Epithelial cell of esophagus (primary cell): ENCODE results near the gene YWHAH.

ENCODE experiments used
- DNase-seq: peaks from one replicate; pipeline ENCODE4 v3.0.0; 2010; ENCODE audit warnings: low read depth
- H3K4me3 ChIP-seq: 2 replicates; pipeline ENCODE4 v1.5.1; 2011; ENCODE audit warnings: mild to moderate bottlenecking, low read length, control low read depth
- TF ChIP-seq, protein P1 (sequence below): IDR thresholded peaks from 2 replicates; pipeline ENCODE4 v1.5.1; 2011; ENCODE audit warnings: low read depth, mild to moderate bottlenecking, low read length, control low read depth, inconsistent platforms; ENCODE audit not compliant: insufficient read depth; ENCODE audit errors: missing control alignments

YWHAH gene

DNA sequence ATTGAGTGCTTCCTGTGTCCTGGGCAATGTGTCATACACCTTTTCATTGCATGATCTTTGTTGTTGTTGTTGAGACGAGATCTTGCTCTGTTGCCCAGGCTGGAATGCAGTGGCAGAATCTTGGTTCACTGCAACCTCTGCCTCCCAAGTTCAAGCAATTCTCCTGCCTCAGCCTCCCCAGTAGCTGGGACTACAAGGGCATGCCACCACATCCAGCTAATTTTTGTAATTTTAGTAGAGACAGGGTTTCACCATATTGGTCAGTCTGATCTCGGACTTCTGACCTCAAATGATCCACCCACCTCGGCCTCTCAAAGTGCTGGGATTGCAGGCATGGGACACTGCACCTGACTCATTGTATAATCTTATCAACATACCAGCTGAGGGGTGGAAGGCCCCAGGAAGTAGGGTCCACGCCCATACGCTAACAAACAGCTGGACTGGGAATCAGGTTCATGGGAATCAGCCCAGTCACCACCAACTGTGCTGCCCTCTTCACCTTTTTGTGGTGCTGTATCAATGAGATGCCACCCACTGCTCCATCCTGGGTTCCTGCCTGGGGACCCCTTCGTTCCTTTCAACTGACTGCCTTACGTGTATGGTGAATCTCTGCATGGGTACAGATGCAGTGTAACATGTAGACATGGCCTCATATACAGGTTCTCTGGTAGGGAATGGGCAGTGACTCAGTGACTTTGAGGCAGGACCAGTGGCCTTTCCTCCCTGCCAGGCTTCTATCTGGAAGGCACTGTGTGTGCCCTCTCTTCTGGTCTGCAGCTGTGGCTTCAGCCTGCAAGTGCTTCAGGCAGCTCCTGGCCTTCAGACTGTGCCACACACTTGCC is 32.5 kb upstream of the YWHAH start:
- no peak for DNase-seq
- TF ChIP-seq, protein P1, sequence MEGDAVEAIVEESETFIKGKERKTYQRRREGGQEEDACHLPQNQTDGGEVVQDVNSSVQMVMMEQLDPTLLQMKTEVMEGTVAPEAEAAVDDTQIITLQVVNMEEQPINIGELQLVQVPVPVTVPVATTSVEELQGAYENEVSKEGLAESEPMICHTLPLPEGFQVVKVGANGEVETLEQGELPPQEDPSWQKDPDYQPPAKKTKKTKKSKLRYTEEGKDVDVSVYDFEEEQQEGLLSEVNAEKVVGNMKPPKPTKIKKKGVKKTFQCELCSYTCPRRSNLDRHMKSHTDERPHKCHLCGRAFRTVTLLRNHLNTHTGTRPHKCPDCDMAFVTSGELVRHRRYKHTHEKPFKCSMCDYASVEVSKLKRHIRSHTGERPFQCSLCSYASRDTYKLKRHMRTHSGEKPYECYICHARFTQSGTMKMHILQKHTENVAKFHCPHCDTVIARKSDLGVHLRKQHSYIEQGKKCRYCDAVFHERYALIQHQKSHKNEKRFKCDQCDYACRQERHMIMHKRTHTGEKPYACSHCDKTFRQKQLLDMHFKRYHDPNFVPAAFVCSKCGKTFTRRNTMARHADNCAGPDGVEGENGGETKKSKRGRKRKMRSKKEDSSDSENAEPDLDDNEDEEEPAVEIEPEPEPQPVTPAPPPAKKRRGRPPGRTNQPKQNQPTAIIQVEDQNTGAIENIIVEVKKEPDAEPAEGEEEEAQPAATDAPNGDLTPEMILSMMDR: no peak
- H3K4me3 ChIP-seq: no peak overlapping the region

DNA sequence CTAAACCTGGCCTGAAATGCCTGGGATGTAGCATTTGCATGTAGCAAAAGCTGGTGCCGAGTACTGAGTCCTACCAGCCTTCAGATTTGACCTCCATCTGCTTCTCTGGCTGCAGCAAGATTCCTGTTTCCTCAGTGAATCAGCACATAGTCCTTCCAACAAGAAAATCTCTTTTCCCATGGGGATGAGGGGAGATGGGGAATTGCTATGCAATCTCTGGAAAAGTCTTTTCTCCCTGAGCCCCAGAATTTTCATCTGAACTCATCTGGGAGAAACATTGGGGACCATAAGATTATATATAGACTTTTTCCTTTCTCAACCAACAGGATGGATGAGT is 32.0 kb upstream of the YWHAH start:
- TF ChIP-seq, protein P1: no peak
- H3K4me3 ChIP-seq: no peak overlapping the region
- no peak for DNase-seq

DNA sequence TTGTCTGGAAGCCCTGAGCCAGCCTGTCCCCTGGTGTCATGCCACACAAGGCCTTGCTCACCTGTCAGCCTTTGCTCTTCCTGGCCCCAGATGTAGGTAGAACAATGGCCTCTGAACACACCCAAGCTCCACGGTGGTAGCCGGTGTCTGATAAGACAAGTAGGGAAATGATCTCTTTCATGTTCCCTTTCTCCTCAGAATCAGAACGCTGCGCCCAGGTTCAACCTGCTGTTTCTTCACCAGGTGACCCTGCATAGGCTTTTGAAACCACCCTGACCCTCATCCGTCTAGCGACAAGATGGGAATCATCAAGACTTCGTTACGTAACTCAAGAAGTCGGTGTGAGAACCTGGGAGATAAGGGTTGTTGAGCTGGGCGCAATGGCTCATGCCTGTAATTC is 28.7 kb upstream of the YWHAH start:
- TF ChIP-seq, protein P1: no peak
- no peak for DNase-seq
- no peak overlapping the region for H3K4me3 ChIP-seq

DNA sequence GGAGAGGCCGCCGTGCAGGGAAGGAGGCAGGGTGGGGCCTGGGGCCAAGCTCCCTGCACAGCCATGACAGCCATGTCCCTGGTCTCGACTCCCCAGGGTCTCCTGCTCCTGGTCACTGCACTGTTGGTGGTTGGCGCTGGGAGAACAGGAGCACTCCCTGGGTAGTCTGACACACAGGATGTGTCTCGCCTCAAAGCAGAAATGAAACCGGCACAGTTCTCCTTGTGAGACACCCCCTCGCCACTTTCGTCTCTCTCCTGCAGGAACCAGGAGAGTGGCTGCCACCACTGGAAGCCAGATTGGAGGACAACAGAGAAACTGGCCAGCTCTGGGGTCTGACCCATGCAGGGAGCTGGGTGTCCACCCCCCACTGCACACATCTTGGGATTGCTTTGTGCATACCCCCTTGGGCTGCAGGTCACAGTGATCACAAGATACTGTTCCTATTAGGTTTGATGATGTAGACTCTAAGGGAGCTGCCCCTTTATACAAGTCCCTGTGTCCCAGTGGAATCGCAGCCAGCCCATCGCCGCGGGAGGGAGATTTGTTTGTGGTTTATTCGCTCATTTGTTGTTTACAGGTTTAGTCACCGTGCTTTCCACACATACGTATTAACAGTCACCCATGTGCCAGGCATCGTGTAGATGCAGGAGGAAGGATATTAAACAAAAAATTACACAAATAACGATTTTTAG is 27.0 kb upstream of the YWHAH start:
- DNase-seq: no peak
- H3K4me3 ChIP-seq: no peak overlapping the region
- TF ChIP-seq, protein P1: no peak

DNA sequence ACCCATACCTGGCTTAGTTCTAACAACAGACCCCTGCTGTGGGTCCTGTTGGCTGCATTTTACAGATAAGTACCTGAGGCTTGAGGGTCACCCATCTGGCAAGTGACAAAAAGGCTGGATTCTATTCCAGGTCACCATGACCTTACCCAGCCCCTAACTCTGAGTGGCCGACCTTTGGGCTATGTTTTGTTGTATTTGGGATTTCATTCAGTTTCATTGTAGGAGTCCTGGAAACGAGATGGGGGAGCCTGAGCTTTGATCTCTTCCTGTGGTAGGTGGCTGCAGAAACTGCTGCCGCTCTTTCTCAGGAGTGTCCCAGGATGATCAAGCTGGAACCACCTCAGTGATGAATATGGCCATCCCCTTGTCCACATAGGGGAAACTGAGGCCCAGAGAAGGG is 24.6 kb upstream of the YWHAH start:
- DNase-seq: no peak
- no peak overlapping the region for H3K4me3 ChIP-seq
- TF ChIP-seq, protein P1: no peak

DNA sequence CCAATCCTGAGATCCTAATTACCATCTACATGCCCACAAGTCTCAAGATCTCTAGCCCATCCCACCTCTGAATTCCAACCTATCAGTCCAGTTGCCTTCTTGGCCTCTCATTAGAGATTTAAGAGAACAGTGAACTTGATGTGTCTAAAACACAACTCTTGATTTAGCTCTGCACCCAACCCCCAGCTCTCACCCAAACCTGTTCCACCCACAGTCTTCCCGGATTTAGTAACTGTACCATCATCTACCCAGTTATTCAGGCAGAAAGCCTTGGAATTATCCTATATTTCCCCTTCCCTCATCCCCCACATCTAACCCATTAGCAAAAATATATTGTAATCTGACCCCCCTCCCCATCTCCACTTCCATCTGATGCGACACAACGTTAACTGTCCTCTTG is 24.0 kb upstream of the YWHAH start:
- TF ChIP-seq, protein P1: no peak
- DNase-seq: no peak
- no peak overlapping the region for H3K4me3 ChIP-seq
